H1 (cell line): Measurements from ENCODE around the gene RTN4RL1. TPM values are rescaled to one million over a fixed set of nuclear protein-coding genes. Genes with fewer than 3 reads are reported as not detected.

Experiments
- CTCF ChIA-PET: fragments of 300-600 bp; sonication (Branson Sonifier 250); formaldehyde crosslinking; loops from one replicate; lab custom pipeline; 2021; ENCODE audit not compliant: partially characterized antibody; lab: Charles Lee
- POLR2A ChIA-PET: fragments of 300-600 bp; sonication (Branson Sonifier 250); formaldehyde crosslinking; loops from one replicate; lab custom pipeline; 2021; ENCODE audit warnings: inconsistent platforms; ENCODE audit not compliant: partially characterized antibody; lab: Charles Lee
- DNase-seq, 2 experiments: peaks; one replicate each; pipeline versions ENCODE4 v3.0.0 to v3.0.0-alpha.2; 2010 to 2022; ENCODE audit warnings: low spot score in 2 of 2, low read depth in 1 of 2, mixed read lengths in 1 of 2
- FAIRE-seq: peaks from 2 replicates; lab custom pipeline; 2011; peaks lifted over from hg19 to GRCh38; lab: Jason Lieb, UNC
- H2AFZ ChIP-seq: 2 replicates; pipeline ENCODE4 v1.8.1; 2012; ENCODE audit warnings: low read length, inconsistent platforms
- H2AK5ac ChIP-seq: 2 replicates; pipeline ENCODE4 v1.6.1; 2013; ENCODE audit warnings: low read depth, low read length
- H2BK120ac ChIP-seq: replicated peaks from 2 replicates; pipeline ENCODE3; 2013; ENCODE audit warnings: low read depth, low read length, inconsistent platforms
- H2BK12ac ChIP-seq: 2 replicates; pipeline ENCODE4 v1.6.1; 2013; ENCODE audit warnings: low read depth, low read length
- H2BK15ac ChIP-seq: 2 replicates; pipeline ENCODE4 v1.6.1; 2013; ENCODE audit warnings: low read length
- H2BK20ac ChIP-seq: 2 replicates; pipeline ENCODE4 v1.6.1; 2013; ENCODE audit warnings: low read length
- H2BK5ac ChIP-seq: 2 replicates; pipeline ENCODE4 v1.6.1; 2013; ENCODE audit warnings: low read depth, low read length
- H3K14ac ChIP-seq: 2 replicates; pipeline ENCODE4 v1.6.1; 2013; ENCODE audit warnings: inconsistent platforms; ENCODE audit not compliant: insufficient read length
- H3K18ac ChIP-seq: 2 replicates; pipeline ENCODE4 v1.6.1; 2013; ENCODE audit warnings: low read length; ENCODE audit errors: extremely low read depth
- H3K23ac ChIP-seq: 2 replicates; pipeline ENCODE4 v1.6.1; 2013; ENCODE audit warnings: inconsistent platforms; ENCODE audit not compliant: insufficient read length
- H3K23me2 ChIP-seq: 2 replicates; pipeline ENCODE4 v1.6.1; 2013; ENCODE audit warnings: low read depth, low read length
- H3K27ac ChIP-seq: 2 replicates; pipeline ENCODE4 v1.6.1; 2011; ENCODE audit warnings: low read depth, low read length, inconsistent platforms
- H3K27me3 ChIP-seq, 4 experiments: replicated peaks in 1 of 4; 1 replicate in 1 of 4; 2 replicates in 3 of 4; pipeline versions ENCODE4 v1.6.1 to v1.8.1; 2011 to 2013; ENCODE audit warnings: low read length in 3 of 4, mild to moderate bottlenecking in 3 of 4, inconsistent platforms in 2 of 4, mixed read lengths in 2 of 4, moderate library complexity in 1 of 4; ENCODE audit not compliant: control insufficient read depth in 3 of 4, insufficient read depth in 3 of 4; ENCODE audit errors: extremely low read depth in 1 of 4
- H3K36me3 ChIP-seq, 4 experiments: 2 replicates each; pipeline versions ENCODE4 v1.6.1 to v1.8.1; 2011 to 2013; ENCODE audit warnings: mild to moderate bottlenecking in 4 of 4, low read length in 3 of 4, moderate library complexity in 2 of 4, control low read depth in 1 of 4, inconsistent platforms in 1 of 4; ENCODE audit not compliant: insufficient read depth in 4 of 4, control insufficient read depth in 2 of 4
- H3K4ac ChIP-seq: replicated peaks from 2 replicates; pipeline ENCODE3; 2013; ENCODE audit warnings: low read length, low read depth, mixed read lengths, inconsistent platforms; ENCODE audit not compliant: insufficient read length
- H3K4me1 ChIP-seq, 4 experiments: replicated peaks in 1 of 4; 1 replicate in 1 of 4; 2 replicates in 3 of 4; pipeline versions ENCODE4 v1.6.1 to v1.8.1; 2011 to 2013; ENCODE audit warnings: low read length in 3 of 4, inconsistent platforms in 2 of 4, mixed read lengths in 1 of 4; ENCODE audit not compliant: insufficient read depth in 4 of 4, control insufficient read depth in 3 of 4
- H3K4me2 ChIP-seq, 2 experiments: 2 replicates each; pipeline versions ENCODE4 v1.6.1 to v1.8.1; 2011 to 2013; ENCODE audit warnings: low read depth in 2 of 2, low read length in 2 of 2, control low read depth in 1 of 2, inconsistent platforms in 1 of 2, mild to moderate bottlenecking in 1 of 2; ENCODE audit not compliant: insufficient read depth in 1 of 2
- H3K4me3 ChIP-seq, 4 experiments: fragments of 200-600, 300-600 bp in 1 of 4; sonication (generic), shearing (Covaris generic), sonication (Bioruptor Twin) in 1 of 4; 2 replicates each; pipeline versions ENCODE4 v1.5.1 to v1.8.1; 2011 to 2016; ENCODE audit warnings: low read length in 4 of 4, low read depth in 3 of 4, control low read depth in 2 of 4, inconsistent platforms in 2 of 4, mild to moderate bottlenecking in 2 of 4, mixed read lengths in 1 of 4, moderate library complexity in 1 of 4; ENCODE audit not compliant: insufficient read depth in 2 of 4; ENCODE audit errors: extremely low read depth in 1 of 4
- H3K56ac ChIP-seq: replicated peaks from 2 replicates; pipeline ENCODE3; 2013; ENCODE audit warnings: low read depth, mild to moderate bottlenecking, mixed read lengths, low read length, inconsistent platforms; ENCODE audit not compliant: insufficient read length
- H3K79me1 ChIP-seq: 2 replicates; pipeline ENCODE4 v1.6.1; 2013; ENCODE audit warnings: low read depth, low read length, control low read depth
- H3K79me2 ChIP-seq, 2 experiments: 2 replicates each; pipeline versions ENCODE4 v1.6.1 to v1.8.1; 2012 to 2013; ENCODE audit warnings: low read length in 2 of 2, mild to moderate bottlenecking in 2 of 2, inconsistent platforms in 1 of 2; ENCODE audit not compliant: insufficient read depth in 2 of 2, control insufficient read depth in 1 of 2
- H3K9ac ChIP-seq, 4 experiments: replicated peaks in 1 of 4; 1 replicate in 1 of 4; 2 replicates in 3 of 4; pipeline versions ENCODE4 v1.6.1 to v1.8.1; 2011 to 2013; ENCODE audit warnings: low read depth in 3 of 4, low read length in 3 of 4, control low read depth in 2 of 4, mild to moderate bottlenecking in 2 of 4, moderate library complexity in 2 of 4, inconsistent platforms in 1 of 4; ENCODE audit errors: extremely low read depth in 1 of 4
- H3K9me3 ChIP-seq, 2 experiments: 2 replicates each; pipeline versions ENCODE4 v1.6.1 to v1.8.1; 2012 to 2013; ENCODE audit warnings: mild to moderate bottlenecking in 2 of 2, moderate library complexity in 2 of 2, control low read depth in 1 of 2, inconsistent platforms in 1 of 2, low read depth in 1 of 2, low read length in 1 of 2, mixed read lengths in 1 of 2; ENCODE audit not compliant: insufficient read depth in 2 of 2
- H4K20me1 ChIP-seq, 2 experiments: replicated peaks in 1 of 2; 2 replicates each; pipeline versions ENCODE3 to v1.8.1; 2011 to 2013; ENCODE audit warnings: inconsistent platforms in 2 of 2, low read length in 2 of 2, mild to moderate bottlenecking in 1 of 2; ENCODE audit not compliant: insufficient read depth in 2 of 2, control insufficient read depth in 1 of 2
- H4K5ac ChIP-seq: 2 replicates; pipeline ENCODE4 v1.6.1; 2013; ENCODE audit warnings: low read length, low read depth, mixed read lengths, inconsistent platforms; ENCODE audit not compliant: insufficient read length
- H4K8ac ChIP-seq: 2 replicates; pipeline ENCODE4 v1.8.0; 2013; ENCODE audit warnings: mild to moderate bottlenecking, moderate library complexity, low read length, inconsistent platforms; ENCODE audit not compliant: insufficient read depth; ENCODE audit errors: extremely low read depth
- H4K91ac ChIP-seq: replicated peaks from 2 replicates; pipeline ENCODE3; 2013; ENCODE audit warnings: low read length, mixed read lengths, inconsistent platforms; ENCODE audit not compliant: insufficient read length
- CBX8 ChIP-seq: fragments of 300-800, 300-1000 bp; sonication (generic); IDR thresholded peaks from 2 replicates; pipeline ENCODE4 v1.7.1; 2016; ENCODE audit warnings: low read depth, low read length, borderline replicate concordance
- CREB1 ChIP-seq: IDR thresholded peaks from 2 replicates; pipeline ENCODE4 v1.6.1; 2012; ENCODE audit warnings: inconsistent platforms
- GTF2F1 ChIP-seq: IDR thresholded peaks from 2 replicates; pipeline ENCODE4 v1.6.1; 2012; ENCODE audit warnings: low read depth, low read length, improper control_type of control experiment, borderline replicate concordance
- HDAC2 ChIP-seq, 2 experiments: fragments of 300-600 bp in 1 of 2; sonication (generic) in 1 of 2; IDR thresholded peaks; 2 replicates each; pipeline ENCODE4 v1.6.1; 2011 to 2012; ENCODE audit warnings: low read depth in 2 of 2, low read length in 2 of 2, mild to moderate bottlenecking in 2 of 2, moderate library complexity in 2 of 2, borderline replicate concordance in 1 of 2, inconsistent platforms in 1 of 2
- MAX ChIP-seq: IDR thresholded peaks from 2 replicates; pipeline ENCODE4 v1.6.1; 2012; ENCODE audit warnings: inconsistent platforms
- SAP30 ChIP-seq: fragments of 300-600 bp; sonication (generic); IDR thresholded peaks from 2 replicates; pipeline ENCODE4 v1.7.1; 2012; ENCODE audit warnings: low read length, moderate library complexity, mild to moderate bottlenecking, inconsistent platforms; ENCODE audit not compliant: insufficient read depth, insufficient replicate concordance
- SP2 ChIP-seq: IDR thresholded peaks from 2 replicates; pipeline ENCODE4 v1.6.1; 2012; ENCODE audit warnings: mild to moderate bottlenecking, low read length, inconsistent platforms
- TCF12 ChIP-seq: IDR thresholded peaks from 2 replicates; pipeline ENCODE4 v1.6.1; 2011; ENCODE audit warnings: low read depth, mild to moderate bottlenecking, low read length
- YY1 ChIP-seq: IDR thresholded peaks from 2 replicates; pipeline ENCODE4 v1.6.1; 2011; ENCODE audit warnings: low read depth, mild to moderate bottlenecking, low read length
- WGBS, 2 experiments: shearing (Covaris generic) in 1 of 2; methylation state at CpG; one replicate each; pipeline versions ENCODE4 v1.1.6 to v1.1.7; 2013 to 2015; ENCODE audit warnings: low lambda C conversion rate in 2 of 2, mixed read lengths in 2 of 2, inconsistent platforms in 1 of 2, low coverage in 1 of 2, missing lambda C conversion rate in 1 of 2; ENCODE audit not compliant: insufficient replicate concordance in 2 of 2, insufficient coverage in 1 of 2, insufficient read length in 1 of 2; ENCODE audit errors: extremely low coverage in 1 of 2, missing lambda C conversion rate in 1 of 2; 5-methylcytosine and 5-hydroxymethylcytosine counted together
- polyA plus RNA-seq, 7 experiments: library from polyadenylated mRNA; depleted of rRNA in 3 of 7; stranded (reverse) in 5 of 7; unstranded in 2 of 7; fragments of >200 nt in 5 of 7; fragments of 200-250 nt in 2 of 7; gene quantifications; 1 replicate in 5 of 7; 2 replicates in 1 of 7; 4 replicates in 1 of 7; pipeline versions ENCODE4 v1.2.1 to v1.2.3, GENCODE V29; 2011 to 2013; ENCODE audit warnings: missing spikeins in 2 of 7, mixed read lengths in 2 of 7
- total RNA-seq: library from RNA; stranded (reverse); fragmentation: NEBNext Ultra II Directional; extraction: Animal tissue kit (Norgen Biotek cat#: 25700); gene quantifications from 2 replicates; pipeline ENCODE4 v1.2.1, GENCODE V29; 2021

The RTN4RL1 gene
- total and polyA plus RNA-seq, 2 of the 8 experiments (the other 6 are each of a cell fraction or from before 2014, with no cell fraction given), result 0.09 TPM; not detected in 1

- Histone ChIP-seq H2AK5ac (no peak overlapping the region), H3K18ac (no peak overlapping the region), H3K4ac (no peak overlapping the region), H2BK20ac (no peak overlapping the region), H3K9me3 (no peaks in the 10 kb centered on the region), H3K23ac (no peak overlapping the region), H2BK15ac (no peak overlapping the region), H3K9ac (no peak overlapping the region), H3K27ac (no peak overlapping the region), H3K56ac (no peak overlapping the region), H4K91ac (no peak overlapping the region), H3K27me3 (no peaks in the 10 kb centered on the region; a peak in 1 of 7 replicates), H3K79me2 (no peaks in the 10 kb centered on the region), H2AFZ (no peak overlapping the region), H4K8ac (no peak overlapping the region), H3K79me1 (no peaks in the 10 kb centered on the region), H4K20me1 (peaks cover 0 to 2% of the 10 kb centered on the region in 2 experiments), H2BK120ac (no peak overlapping the region), H2BK12ac (no peak overlapping the region), H3K4me3 (no peak overlapping the region), H3K4me1 (no peaks in the 10 kb centered on the region), H3K14ac (no peak overlapping the region), H3K4me2 (no peak overlapping the region), H4K5ac (no peak overlapping the region), H3K23me2 (no peaks in the 10 kb centered on the region), H2BK5ac (no peak overlapping the region), H3K36me3 (no peaks in the 10 kb centered on the region)
- TF ChIP-seq TCF12 (no peak), CBX8 (no peak), CREB1 (no peak), HDAC2 (IDR thresholded peaks at IDR 0.05; ENCODE audit: borderline replicate concordance in 1 of 2, low read depth in 2 of 2, low read length in 2 of 2) (no peak), SP2 (no peak), MAX (no peak), SAP30 (no peak), YY1 (no peak), GTF2F1 (no peak)
- WGBS, 2 experiments, result 90% methylated on average over 16 of the region's 23 CpGs; no CpG with 5 or more reads in 1 of the 2 experiments
- POLR2A ChIA-PET, result no interaction called here
- CTCF ChIA-PET, result interaction anchor here (1.0 to 1.4 kb wide), 2 partner anchors 9 to 43 kb away, joined by 3 to 5 read pairs; no protein-coding TSS in a partner anchor
- DNase-seq (no peak), FAIRE-seq (no peak)
Measured at GRCh38 chr17:1941272-1942065, 83.7 kb downstream of the RTN4RL1 start.
